Immature natural killer cell (primary cell): Measurements from ENCODE around the gene TBX5. TPM values are rescaled to one million over a fixed set of nuclear protein-coding genes. Genes with fewer than 3 reads are reported as not detected.
A peak's percentile ranks its signal among the peaks of the same experiment; 100 is the strongest.

Experiments used
- DNase-seq, 3 donors: peaks; one replicate each; pipeline ENCODE4 v3.0.0; 2022; ENCODE audit warnings: mixed read lengths in 1 of 3
- H3K27ac Mint-ChIP-seq, 6 donors: one replicate each; pipeline ENCODE4 v1.8.0; 2020; ENCODE audit warnings: mixed read lengths in 6 of 6, mild to moderate bottlenecking in 5 of 6, inconsistent platforms in 4 of 6, moderate library complexity in 3 of 6
- H3K27me3 Mint-ChIP-seq, 3 donors: one replicate each; pipeline ENCODE4 v1.8.0; 2020 to 2021; ENCODE audit warnings: low read depth in 3 of 3, mild to moderate bottlenecking in 3 of 3, mixed read lengths in 3 of 3, moderate library complexity in 3 of 3, inconsistent platforms in 1 of 3
- H3K36me3 Mint-ChIP-seq, 3 donors: one replicate each; pipeline ENCODE4 v1.8.0; 2020; ENCODE audit warnings: mixed read lengths in 3 of 3, inconsistent platforms in 2 of 3, mild to moderate bottlenecking in 2 of 3
- H3K4me1 Mint-ChIP-seq, 2 donors: one replicate each; pipeline ENCODE4 v1.8.0; 2020; ENCODE audit warnings: inconsistent platforms in 2 of 2, mild to moderate bottlenecking in 2 of 2, mixed read lengths in 2 of 2, moderate library complexity in 1 of 2
- H3K4me3 Mint-ChIP-seq, 5 donors: one replicate each; pipeline ENCODE4 v1.8.0; 2020; ENCODE audit warnings: mild to moderate bottlenecking in 5 of 5, mixed read lengths in 5 of 5, inconsistent platforms in 3 of 5, moderate library complexity in 3 of 5
- H3K9me3 Mint-ChIP-seq, 6 donors: one replicate each; pipeline ENCODE4 v1.8.0; 2020; ENCODE audit warnings: mild to moderate bottlenecking in 6 of 6, mixed read lengths in 6 of 6, inconsistent platforms in 4 of 6, moderate library complexity in 3 of 6
- polyA plus RNA-seq, 3 donors: library from polyadenylated mRNA; unstranded; fragments of 300-500 nt; fragmentation: Illumina TruSeq; gene quantifications; one replicate each; pipeline ENCODE4 v1.2.3, GENCODE V29; 2021

Gene TBX5
- polyA plus RNA-seq, 3 donors from 2014 or later: not detected

- H3K9me3 Mint-ChIP-seq: peaks cover 0 to 24% (median 3%) of the 10 kb centered on the region in 6 donors
- H3K4me1 Mint-ChIP-seq: no peaks in the 10 kb centered on the region
- DNase-seq: no peak
- H3K36me3 Mint-ChIP-seq: peaks cover 0 to 10% (median 3%) of the 10 kb centered on the region in 3 donors
- no peak overlapping the region for H3K27ac Mint-ChIP-seq
- H3K4me3 Mint-ChIP-seq: no peak overlapping the region
- H3K27me3 Mint-ChIP-seq: peaks cover 23 to 47% (median 23%) of the 10 kb centered on the region in 3 donors
Observed at GRCh38 chr12:114406984-114407841, 1.3 kb upstream of the TBX5 start.

DNA sequence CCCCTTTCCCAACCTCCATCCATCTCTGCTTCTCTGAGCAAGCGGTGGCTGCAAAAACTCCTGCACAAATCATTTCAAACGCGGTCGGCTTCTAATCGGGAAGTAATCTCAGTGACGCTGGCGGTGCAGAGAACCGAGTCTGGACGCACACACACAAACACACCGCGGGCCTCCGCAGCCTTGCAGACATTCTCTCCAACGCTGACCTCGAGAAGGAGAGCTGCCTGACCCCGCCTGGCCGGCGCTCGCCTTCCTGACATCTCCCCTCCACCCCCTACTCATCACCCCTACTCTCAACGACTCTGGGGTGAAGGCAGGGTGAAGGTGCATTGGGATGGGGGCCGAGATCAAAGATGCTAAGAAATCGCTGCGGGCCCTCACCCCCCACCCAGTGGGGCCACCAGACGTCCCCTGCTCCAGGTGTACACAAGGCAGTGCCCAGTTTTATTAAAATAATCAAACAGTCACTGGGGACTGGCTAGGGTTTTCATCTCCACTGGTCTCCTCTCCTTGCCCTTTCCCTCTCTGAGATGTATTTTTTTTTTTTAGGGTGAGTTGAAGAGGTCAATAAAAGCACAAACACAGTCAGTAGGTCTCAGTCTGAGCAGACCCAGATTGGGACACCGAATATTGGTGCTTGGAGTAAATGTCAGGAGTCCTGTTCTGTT lies 506 bp upstream of the TBX5 start:
- Mint-ChIP-seq H3K9me3 (peaks cover 0 to 24% (median 3%) of the 10 kb centered on the region in 6 donors), H3K27me3 (peaks cover 19 to 50% (median 29%) of the 10 kb centered on the region in 3 donors), H3K4me3 (no peak overlapping the region), H3K4me1 (no peaks in the 10 kb centered on the region), H3K27ac (no peak overlapping the region), H3K36me3 (peaks cover 0 to 10% (median 3%) of the 10 kb centered on the region in 3 donors)
- no peak for DNase-seq

GRCh38 chr12:114404926-114405518 lies 922 bp downstream of the TBX5 start:
- H3K4me3 Mint-ChIP-seq: no peak overlapping the region
- no peaks in the 10 kb centered on the region for H3K4me1 Mint-ChIP-seq
- H3K27ac Mint-ChIP-seq: no peak overlapping the region
- H3K36me3 Mint-ChIP-seq: peaks cover 0 to 3% (median under 1%) of the 10 kb centered on the region in 3 donors
- H3K27me3 Mint-ChIP-seq: peaks cover 21 to 46% (median 24%) of the 10 kb centered on the region in 3 donors
- peaks cover 0 to 18% (median 2%) of the 10 kb centered on the region in 6 donors for H3K9me3 Mint-ChIP-seq
- no peak for DNase-seq

DNA sequence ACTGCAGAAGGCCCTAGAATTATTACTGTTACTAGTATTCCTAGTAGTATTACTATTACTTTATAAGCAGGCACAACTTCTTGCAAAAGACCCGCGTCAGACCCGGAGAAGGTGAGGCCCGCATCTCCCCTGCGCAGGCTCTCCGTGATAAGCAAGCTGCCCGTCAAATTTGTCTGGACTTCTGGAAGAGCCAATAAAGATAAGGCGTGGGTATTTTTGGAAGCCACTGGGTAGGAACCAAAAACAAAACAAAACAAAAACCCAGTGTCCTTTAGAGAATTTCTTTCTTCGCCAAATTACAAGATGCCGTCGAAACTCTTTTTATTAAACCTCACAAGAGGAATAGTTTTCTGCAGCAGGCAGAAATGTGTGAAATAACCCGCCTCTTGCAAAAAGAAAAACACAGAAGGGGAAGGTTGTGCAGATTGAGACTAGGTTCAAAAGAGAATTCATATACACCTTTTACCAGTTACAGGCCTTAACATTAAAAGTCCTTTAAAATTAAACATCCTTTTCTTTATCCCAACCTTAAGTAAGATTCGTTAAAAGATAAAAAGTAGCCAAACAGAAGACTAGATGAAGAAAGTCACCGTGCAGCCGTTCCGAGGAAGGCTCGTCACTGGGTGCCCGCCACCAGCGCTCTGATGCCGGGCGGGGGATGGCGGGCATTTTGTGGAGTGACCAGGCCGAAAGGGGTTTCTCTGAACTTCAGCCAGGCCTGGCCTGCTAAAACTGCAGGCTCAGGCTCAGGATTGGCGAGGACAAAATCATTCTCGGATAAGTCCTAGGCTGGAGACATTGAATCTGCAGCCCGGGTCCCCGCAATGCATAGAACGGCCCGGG lies 1.6 kb downstream of the TBX5 start:
- no peak for DNase-seq
- no peak overlapping the region for H3K4me3 Mint-ChIP-seq
- H3K36me3 Mint-ChIP-seq: peaks cover 0 to 3% (median 0%) of the 10 kb centered on the region in 3 donors
- H3K27me3 Mint-ChIP-seq: peaks cover 19 to 43% (median 22%) of the 10 kb centered on the region in 3 donors
- no peaks in the 10 kb centered on the region for H3K4me1 Mint-ChIP-seq
- H3K9me3 Mint-ChIP-seq: peaks cover 0 to 14% (median 0%) of the 10 kb centered on the region in 6 donors
- no peak overlapping the region for H3K27ac Mint-ChIP-seq

GRCh38 chr12:114403690-114404066 lies 2.3 kb downstream of the TBX5 start:
- H3K4me3 Mint-ChIP-seq: no peak overlapping the region
- DNase-seq: no peak
- peaks cover 0 to 3% (median 3%) of the 10 kb centered on the region in 3 donors for H3K36me3 Mint-ChIP-seq
- H3K27ac Mint-ChIP-seq: no peak overlapping the region
- no peaks in the 10 kb centered on the region for H3K4me1 Mint-ChIP-seq
- peaks cover 0 to 12% (median 0%) of the 10 kb centered on the region in 6 donors for H3K9me3 Mint-ChIP-seq
- H3K27me3 Mint-ChIP-seq: peaks cover 19 to 45% (median 22%) of the 10 kb centered on the region in 3 donors

DNA sequence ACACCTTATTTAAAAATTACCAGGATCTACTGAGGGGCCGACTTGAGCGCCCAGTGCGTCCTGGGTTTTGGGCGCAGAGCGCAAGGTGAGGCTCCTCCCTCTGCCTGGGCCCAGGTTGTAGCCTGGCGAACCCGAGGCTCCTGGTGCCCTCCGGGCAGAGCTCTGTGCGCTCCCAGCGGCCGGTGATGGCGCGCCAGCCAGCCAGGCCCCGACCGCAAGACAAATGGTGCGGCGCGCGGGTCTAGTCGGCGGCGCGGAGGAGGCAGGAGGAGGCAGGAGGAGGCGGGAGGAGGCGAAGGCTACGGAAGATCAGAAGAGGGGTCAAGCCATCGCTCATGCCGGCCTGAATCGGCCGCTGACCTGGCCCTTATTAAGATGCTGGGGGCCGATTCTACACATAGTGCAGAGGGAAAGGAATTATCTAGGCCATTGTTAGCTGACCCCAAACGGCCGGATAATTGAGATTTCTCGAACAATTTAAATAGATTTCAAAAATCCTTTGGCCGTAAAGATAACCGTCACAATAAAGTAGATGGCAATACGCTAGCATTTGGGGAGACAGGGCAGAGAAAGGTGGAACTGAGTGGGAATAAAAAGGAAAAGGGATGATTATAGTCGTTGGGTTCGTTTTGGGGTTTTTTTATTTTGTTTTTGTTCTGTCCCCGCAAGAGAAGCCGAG lies 2.8 kb downstream of the TBX5 start:
- DNase-seq: no peak
- H3K36me3 Mint-ChIP-seq: peaks cover 0 to 5% (median 5%) of the 10 kb centered on the region in 3 donors
- H3K27me3 Mint-ChIP-seq: peaks cover 16 to 44% (median 22%) of the 10 kb centered on the region in 3 donors
- H3K27ac Mint-ChIP-seq: no peak overlapping the region
- peak overlapping the region in 1 of 5 donors; percentile 13 for H3K4me3 Mint-ChIP-seq
- peaks cover 0 to 10% (median 1%) of the 10 kb centered on the region in 6 donors for H3K9me3 Mint-ChIP-seq
- no peaks in the 10 kb centered on the region for H3K4me1 Mint-ChIP-seq

- Mint-ChIP-seq H3K4me1 (no peaks in the 10 kb centered on the region), H3K27me3 (peaks cover 10 to 39% (median 19%) of the 10 kb centered on the region in 3 donors), H3K36me3 (peaks cover 0 to 7% (median 6%) of the 10 kb centered on the region in 3 donors), H3K27ac (no peak overlapping the region), H3K9me3 (peaks cover 0 to 10% (median 2%) of the 10 kb centered on the region in 6 donors), H3K4me3 (no peak overlapping the region)
- no peak for DNase-seq
Observed at GRCh38 chr12:114402084-114402717, 3.7 kb downstream of the TBX5 start.

DNA sequence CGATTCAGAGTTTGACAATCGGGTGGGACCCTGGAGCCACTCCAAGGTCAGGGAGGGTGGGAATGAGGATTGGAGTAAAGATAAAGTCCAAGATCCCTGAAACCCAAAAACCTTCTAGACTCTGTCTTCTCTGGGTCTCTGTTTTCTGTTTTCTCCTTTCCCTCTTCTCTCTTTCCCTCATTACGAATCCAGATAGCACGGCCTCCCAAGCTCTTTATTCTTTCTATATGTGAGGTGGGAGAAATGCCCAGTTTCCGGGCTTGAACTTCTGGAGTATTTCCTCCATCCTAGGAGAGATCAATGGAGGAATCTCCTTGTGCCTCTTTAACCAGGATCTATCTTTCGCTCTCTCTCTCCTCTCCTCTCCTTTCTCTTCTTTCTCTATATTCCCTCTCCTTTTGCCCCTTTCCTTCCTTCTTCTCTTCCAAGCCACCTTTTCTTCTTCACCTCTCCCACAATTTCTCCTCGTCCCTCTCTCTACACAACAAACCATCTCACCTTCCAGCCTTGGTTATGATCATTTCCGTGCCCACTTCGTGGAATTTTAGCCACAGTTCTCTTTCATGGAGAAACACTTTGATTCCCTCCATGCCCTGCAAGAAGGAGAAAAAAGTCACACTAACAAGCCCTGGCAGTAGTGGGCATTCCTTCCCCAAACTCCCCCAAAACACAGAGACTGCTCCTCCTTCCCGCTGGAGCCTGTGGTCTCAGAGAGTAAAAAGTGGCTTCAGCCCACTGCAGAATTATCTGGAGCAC lies 4.4 kb downstream of the TBX5 start:
- Mint-ChIP-seq H3K4me1 (no peaks in the 10 kb centered on the region), H3K27ac (no peak overlapping the region), H3K36me3 (peaks cover 0 to 6% (median 4%) of the 10 kb centered on the region in 3 donors), H3K9me3 (peaks cover 0 to 10% (median 2%) of the 10 kb centered on the region in 6 donors), H3K4me3 (no peak overlapping the region), H3K27me3 (peaks cover 8 to 39% (median 15%) of the 10 kb centered on the region in 3 donors)
- DNase-seq: no peak

DNA sequence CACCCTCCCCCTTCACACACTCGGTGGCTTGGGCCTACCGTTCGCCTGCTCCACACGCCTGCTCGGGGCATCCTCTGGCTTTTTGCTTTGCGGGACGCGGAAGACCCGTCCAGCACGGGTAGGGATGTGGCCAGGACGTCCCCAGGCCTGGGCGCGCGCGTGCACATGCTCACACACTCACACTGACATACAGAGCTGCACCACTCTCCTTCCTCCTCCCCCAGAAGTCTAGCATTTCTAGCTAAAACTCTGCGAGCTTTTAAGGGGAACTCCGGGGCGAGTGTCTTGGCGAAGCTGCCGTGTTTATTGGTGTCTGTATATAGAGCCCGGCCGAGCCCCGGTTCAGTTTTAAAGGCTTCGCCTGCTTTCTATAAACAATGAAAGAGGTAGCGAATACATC lies 5.0 kb downstream of the TBX5 start:
- H3K27ac Mint-ChIP-seq: no peak overlapping the region
- peaks cover 10 to 39% (median 15%) of the 10 kb centered on the region in 3 donors for H3K27me3 Mint-ChIP-seq
- H3K36me3 Mint-ChIP-seq: peaks cover 0 to 6% (median 4%) of the 10 kb centered on the region in 3 donors
- no peak for DNase-seq
- peaks cover 0 to 10% (median 3%) of the 10 kb centered on the region in 6 donors for H3K9me3 Mint-ChIP-seq
- no peaks in the 10 kb centered on the region for H3K4me1 Mint-ChIP-seq
- no peak overlapping the region for H3K4me3 Mint-ChIP-seq

DNA sequence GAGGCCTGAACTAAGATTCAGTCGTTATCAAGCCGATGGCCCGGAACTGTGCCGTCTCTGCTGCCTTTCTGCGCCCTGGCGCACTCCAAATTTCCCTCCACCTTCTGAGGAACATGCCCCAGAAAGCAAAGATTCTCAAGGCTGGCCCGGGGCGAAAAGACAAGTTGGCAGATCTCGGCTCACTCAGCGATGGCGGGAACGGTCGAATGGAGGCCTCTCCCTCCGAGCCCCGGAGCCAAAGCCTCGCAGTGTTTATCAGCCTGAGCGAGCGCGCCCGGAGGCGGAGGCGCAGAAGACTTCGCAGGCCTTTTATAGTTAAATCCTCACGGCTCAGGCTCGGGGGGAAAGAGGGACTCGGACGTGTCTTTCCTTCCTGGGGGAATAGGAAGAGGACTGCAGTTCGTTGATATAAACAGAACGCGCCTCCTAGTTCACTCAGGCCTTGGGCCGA lies 5.6 kb downstream of the TBX5 start:
- Mint-ChIP-seq H3K4me1 (no peaks in the 10 kb centered on the region), H3K9me3 (peaks cover 0 to 13% (median 3%) of the 10 kb centered on the region in 6 donors), H3K36me3 (peaks cover 0 to 6% (median 4%) of the 10 kb centered on the region in 3 donors), H3K4me3 (no peak overlapping the region), H3K27ac (no peak overlapping the region), H3K27me3 (peaks cover 13 to 42% (median 16%) of the 10 kb centered on the region in 3 donors)
- no peak for DNase-seq

- Mint-ChIP-seq H3K27me3 (peaks cover 17 to 40% (median 18%) of the 10 kb centered on the region in 3 donors), H3K36me3 (peaks cover 0 to 6% (median 4%) of the 10 kb centered on the region in 3 donors), H3K27ac (no peak overlapping the region), H3K9me3 (peaks cover 0 to 18% (median 4%) of the 10 kb centered on the region in 6 donors), H3K4me1 (no peaks in the 10 kb centered on the region), H3K4me3 (no peak overlapping the region)
- no peak for DNase-seq
Observed at GRCh38 chr12:114399664-114400211, 6.2 kb downstream of the TBX5 start.
